Activated effector memory CD4-positive, alpha-beta T cell treated with anti-CD3 and anti-CD28 coated beads, Interleukin-2, amount 50 U/mL, for 16 hours (primary cell): Measurements from ENCODE around the gene CRABP2.

Source experiments
- DNase-seq: peaks from one replicate; pipeline ENCODE4 v3.0.0-alpha.2; 2020

The CRABP2 gene

GRCh38 chr1:156741481-156741983 lies 36.1 kb upstream of the CRABP2 start:
- DNase-seq: no peak

DNA sequence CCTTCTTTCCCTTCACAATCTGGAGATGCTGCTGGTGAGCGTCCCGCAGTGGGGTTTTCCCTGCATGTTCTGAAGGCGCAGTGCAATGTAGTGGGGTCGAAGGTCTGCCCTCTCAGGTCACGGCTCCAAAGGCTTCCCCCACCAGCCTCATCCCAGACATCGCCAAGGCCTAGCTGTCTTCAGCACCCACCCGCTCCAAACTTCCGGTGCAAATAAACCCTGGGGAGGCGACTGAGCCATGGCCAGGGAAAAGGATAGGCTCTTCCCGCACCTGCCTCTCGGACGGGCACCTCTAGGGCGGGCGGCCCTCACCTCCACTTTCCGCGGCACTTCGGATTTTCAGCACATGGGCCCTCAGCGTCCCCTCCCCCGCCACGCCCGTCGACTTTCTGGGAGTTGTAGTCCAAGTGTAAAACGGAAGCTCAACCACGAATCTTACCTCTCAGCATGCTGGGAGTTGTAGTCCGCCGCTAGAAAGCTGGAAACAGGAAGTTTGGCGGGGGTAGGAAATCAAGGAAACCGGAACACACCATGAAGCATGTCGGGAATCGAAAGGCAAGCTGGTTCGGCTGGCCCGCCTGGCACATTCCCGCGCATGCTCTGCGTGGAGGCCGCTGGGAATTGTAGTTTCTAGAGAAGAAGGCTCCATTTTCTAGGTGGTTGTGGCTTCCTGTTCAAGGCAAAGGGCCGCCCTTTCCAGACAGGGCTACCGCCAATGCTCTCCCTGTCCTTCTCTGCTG lies 35.5 kb upstream of the CRABP2 start, which contains the start of gene MRPL24:
MRPL24 (minus strand) TSS at position 348 of the 740 bp plus-strand sequence. CDS start 2,384 bp downstream, outside the sequence.
- DNase-seq: peak; percentile 98

DNA sequence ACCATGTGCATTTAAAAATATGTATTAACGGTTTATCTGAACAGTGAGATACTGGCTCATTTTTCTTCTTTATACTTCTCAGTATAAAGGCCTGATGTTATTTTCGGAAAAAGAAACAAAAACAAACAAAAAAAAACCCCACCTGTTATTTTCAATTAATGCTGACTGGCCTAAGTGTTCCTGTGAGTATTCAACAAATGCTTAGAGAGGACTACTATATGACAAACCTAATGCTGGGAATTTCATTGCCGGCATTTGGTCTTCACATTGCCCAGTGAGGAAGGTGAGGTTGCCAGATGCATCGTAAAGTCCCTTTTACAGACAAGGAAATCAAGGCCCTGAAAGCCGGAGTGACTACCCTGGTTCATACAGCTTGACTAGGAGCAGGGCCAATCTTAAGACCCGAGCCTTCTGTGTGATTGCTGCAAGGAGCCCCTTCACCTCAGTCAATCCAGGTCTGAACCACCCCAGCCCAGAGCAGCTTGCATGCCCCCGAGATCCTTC lies 34.9 kb upstream of the CRABP2 start:
- no peak for DNase-seq

DNA sequence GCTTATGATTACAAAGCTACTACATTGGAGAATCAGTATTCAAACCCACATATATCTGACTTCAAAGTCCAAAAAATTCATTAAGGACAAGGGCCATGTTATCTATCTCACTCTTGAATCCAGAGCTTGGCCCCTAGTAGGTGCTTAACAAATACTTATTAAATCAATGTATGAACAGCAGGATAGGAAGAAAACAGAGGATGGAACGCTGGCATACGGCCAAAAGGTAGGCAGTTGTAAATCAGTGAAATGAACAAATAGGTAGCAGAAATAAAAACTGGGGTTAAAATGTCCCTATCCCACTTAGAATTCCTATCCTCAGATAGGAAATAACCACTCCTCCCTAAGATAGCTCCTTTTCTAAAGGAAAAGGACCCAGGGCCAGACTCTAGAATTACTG lies 33.5 kb upstream of the CRABP2 start:
- no peak for DNase-seq

GRCh38 chr1:156738407-156738806 lies 33.0 kb upstream of the CRABP2 start:
- DNase-seq: no peak

DNA sequence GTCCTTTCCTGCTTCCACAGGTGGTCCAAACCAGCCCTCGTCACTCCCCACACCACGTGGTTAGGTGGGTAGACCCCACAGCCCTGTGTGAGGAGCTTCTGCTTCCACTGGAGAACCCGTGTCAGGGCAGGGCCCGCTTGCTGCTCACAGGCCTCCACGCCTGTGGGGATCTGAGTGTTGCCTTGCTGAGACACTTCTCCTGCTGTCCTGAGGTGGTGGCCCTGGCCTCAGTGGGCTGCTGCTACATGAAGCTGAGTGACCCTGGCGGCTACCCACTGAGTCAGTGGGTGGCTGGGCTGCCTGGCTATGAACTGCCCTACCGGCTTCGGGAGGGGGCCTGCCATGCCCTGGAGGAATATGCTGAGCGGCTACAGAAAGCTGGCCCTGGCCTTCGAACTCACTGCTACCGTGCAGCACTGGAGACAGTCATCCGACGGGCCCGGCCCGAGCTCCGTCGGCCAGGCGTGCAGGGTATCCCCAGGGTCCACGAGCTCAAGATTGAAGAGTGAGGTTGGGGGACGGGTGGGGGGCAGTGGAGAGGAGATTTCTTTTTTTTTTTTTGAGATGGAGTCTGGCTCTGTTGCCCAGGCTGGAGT lies 28.7 kb upstream of the CRABP2 start:
- DNase-seq: no peak

- DNase-seq: peak; percentile 98
Observed at GRCh38 chr1:156728599-156729462, 23.4 kb upstream of the CRABP2 start, which contains the start of gene ISG20L2. Gene ISG20L2, minus strand, starts transcription at chr1:156728766. Its CDS starts 1,114 bp downstream, at chr1:156727652.

DNA sequence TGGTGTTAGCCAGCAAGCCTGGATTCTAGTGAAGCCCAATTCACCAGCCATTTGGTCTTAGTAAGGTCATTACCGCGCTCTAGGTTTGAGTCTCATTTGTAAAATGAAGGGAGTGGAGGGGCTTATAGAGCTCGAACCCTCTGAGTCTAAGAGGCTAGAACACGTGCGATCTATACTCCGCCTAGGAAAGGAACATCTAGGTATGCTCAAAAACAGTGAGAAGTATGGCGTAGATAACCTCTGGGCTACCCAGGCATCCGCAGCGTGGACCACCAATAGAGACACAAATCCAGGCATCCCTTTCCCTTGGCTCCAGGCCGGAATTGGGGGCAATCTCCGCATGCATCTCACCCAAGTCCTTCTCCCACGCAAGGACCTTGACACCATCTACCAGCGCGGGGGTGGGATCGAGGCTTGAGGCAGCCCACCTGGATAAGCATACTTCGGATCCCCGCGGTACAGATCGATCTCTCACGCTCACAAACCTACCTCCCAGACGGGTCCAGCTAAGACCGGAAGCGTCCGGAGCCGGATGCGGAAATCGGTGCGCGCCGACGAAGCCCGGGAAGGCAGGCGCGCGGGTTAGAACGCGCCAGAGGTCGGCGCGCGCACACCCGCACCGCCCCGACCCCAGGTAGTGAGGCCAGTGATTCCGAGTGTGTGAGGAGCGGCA lies 22.7 kb upstream of the CRABP2 start, which contains the start of gene METTL25B:
METTL25B (plus strand) TSS at position 544 of the 673 bp plus-strand sequence. CDS start 636 bp downstream, outside the sequence.
- DNase-seq: peak; percentile 91

- no peak for DNase-seq
Observed at GRCh38 chr1:156727492-156727891, 22.1 kb upstream of the CRABP2 start.

- peak; percentile 79 for DNase-seq
Observed at GRCh38 chr1:156726549-156727226, 21.3 kb upstream of the CRABP2 start.

GRCh38 chr1:156725683-156726280 lies 20.4 kb upstream of the CRABP2 start:
- peak; percentile 92 for DNase-seq

- DNase-seq: no peak
Observed at GRCh38 chr1:156721535-156721934, 16.2 kb upstream of the CRABP2 start.

GRCh38 chr1:156721131-156721530 lies 15.7 kb upstream of the CRABP2 start:
- DNase-seq: no peak

- DNase-seq: no peak
Observed at GRCh38 chr1:156717351-156717750, 12.0 kb upstream of the CRABP2 start.

- DNase-seq: no peak
Observed at GRCh38 chr1:156714830-156715229, 9.4 kb upstream of the CRABP2 start.

DNA sequence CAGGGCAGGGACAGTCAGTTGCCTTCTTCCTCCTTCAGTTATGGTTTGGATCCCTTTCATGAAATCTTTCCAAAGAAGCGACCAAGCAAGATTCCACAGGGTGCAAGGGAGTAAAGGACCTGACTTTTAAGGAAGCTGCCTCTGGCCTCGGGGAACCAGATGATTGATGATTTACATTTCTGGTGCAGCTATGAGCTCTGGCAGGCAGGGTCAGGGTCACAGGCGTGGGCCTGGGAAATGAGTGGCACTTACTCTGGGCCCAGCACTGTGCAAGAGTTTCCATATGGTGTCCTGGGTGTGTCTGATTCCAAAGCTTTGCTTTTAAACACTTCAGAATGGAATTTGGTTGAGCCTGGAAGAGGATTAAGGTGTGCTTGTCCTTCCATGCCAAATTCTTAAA lies 7.2 kb upstream of the CRABP2 start:
- no peak for DNase-seq

GRCh38 chr1:156711011-156711817 lies 5.8 kb upstream of the CRABP2 start:
- DNase-seq: no peak

GRCh38 chr1:156709757-156710489 lies 4.5 kb upstream of the CRABP2 start:
- no peak for DNase-seq

- no peak for DNase-seq
Observed at GRCh38 chr1:156709031-156709430, 3.6 kb upstream of the CRABP2 start.
